GM10248 (cell line): ENCODE results near the gene TAPBP.
"Not testable (repeated sequence)": the region's sequence is repeated elsewhere in the genome, so short reads cannot be mapped to it uniquely, and the experiment has no call there.

Experiments used
- CTCF ChIA-PET: fragments of 300-600 bp; sonication (Branson Sonifier 250); formaldehyde crosslinking; extraction: SDS; loops from one replicate; lab custom pipeline; 2021; ENCODE audit warnings: antibody characterized with exemption; lab: Yijun Ruan, JAX
- POLR2A ChIA-PET: fragments of 350-650 bp; sonication (Branson Sonifier 250); formaldehyde crosslinking; extraction: SDS; loops from one replicate; lab custom pipeline; 2020; ENCODE audit warnings: antibody characterized with exemption; lab: Yijun Ruan, JAX
- DNase-seq: peaks from one replicate; pipeline ENCODE4 v3.0.0; 2012; ENCODE audit errors: extremely low spot score
- TF ChIP-seq, protein P1 (sequence below): IDR thresholded peaks from 2 replicates; pipeline ENCODE4 v1.5.1; 2012; ENCODE audit warnings: mild to moderate bottlenecking, low read depth; ENCODE audit errors: extremely low read depth, missing control alignments, control extremely low read depth

TAPBP gene

DNA sequence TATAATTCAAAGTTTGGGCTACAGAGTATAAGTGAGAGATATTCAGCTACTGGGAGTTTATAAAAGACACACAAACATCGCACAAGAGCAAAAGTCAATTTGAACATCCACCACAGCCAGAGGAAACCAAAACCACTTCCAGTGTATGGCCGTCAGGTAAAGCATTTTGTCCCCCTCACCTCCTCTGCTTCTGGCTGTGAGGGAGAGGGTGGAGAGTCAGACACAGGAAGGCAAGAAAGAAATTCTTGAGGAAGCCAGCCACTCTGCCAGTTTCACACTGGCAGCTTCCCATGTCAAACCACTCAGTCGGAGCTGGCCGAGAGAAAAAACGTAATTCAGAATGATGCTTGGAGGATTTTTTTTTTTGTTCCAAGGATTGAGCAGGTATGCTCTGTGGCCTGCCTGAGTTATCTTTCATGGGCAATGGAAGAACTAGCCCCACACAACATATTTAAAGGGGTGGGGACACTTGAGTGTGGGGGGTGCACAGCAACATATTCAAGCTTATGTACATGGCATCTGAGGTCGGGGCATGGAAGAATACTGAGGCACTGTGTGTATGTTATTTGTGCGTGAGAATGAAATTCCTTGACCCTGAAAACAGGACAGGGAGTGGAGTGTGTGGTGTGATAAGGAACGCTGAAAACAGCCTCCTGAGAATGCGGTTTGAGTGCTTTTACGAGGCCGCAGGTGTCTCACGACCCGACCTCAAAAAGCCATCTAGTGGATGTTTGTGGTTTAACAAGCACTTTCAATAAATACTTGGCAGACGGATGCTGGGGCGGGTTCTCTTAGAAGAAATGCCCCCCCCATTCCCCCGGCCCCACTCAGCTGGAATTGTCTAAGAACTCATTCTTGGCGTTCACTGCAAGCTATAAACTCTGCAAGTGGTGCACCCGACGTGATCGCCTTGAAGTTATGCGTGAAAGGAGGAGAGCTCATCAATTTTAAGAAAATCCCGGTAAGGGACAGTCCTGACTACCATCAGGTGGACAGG is 31.1 kb upstream of the TAPBP start:
- ChIA-PET CTCF (interaction anchor here (0.8 to 3.5 kb wide), 25 partner anchors 9 to 113 kb away, joined by 3 to 20 read pairs (median 3); partner anchors contain the start of genes B3GALT4, RGL2 and ZBTB22), POLR2A (no interaction called here)
- TF ChIP-seq, protein P1, sequence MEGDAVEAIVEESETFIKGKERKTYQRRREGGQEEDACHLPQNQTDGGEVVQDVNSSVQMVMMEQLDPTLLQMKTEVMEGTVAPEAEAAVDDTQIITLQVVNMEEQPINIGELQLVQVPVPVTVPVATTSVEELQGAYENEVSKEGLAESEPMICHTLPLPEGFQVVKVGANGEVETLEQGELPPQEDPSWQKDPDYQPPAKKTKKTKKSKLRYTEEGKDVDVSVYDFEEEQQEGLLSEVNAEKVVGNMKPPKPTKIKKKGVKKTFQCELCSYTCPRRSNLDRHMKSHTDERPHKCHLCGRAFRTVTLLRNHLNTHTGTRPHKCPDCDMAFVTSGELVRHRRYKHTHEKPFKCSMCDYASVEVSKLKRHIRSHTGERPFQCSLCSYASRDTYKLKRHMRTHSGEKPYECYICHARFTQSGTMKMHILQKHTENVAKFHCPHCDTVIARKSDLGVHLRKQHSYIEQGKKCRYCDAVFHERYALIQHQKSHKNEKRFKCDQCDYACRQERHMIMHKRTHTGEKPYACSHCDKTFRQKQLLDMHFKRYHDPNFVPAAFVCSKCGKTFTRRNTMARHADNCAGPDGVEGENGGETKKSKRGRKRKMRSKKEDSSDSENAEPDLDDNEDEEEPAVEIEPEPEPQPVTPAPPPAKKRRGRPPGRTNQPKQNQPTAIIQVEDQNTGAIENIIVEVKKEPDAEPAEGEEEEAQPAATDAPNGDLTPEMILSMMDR = peak; percentile 57
- DNase-seq = peak; percentile 72

DNA sequence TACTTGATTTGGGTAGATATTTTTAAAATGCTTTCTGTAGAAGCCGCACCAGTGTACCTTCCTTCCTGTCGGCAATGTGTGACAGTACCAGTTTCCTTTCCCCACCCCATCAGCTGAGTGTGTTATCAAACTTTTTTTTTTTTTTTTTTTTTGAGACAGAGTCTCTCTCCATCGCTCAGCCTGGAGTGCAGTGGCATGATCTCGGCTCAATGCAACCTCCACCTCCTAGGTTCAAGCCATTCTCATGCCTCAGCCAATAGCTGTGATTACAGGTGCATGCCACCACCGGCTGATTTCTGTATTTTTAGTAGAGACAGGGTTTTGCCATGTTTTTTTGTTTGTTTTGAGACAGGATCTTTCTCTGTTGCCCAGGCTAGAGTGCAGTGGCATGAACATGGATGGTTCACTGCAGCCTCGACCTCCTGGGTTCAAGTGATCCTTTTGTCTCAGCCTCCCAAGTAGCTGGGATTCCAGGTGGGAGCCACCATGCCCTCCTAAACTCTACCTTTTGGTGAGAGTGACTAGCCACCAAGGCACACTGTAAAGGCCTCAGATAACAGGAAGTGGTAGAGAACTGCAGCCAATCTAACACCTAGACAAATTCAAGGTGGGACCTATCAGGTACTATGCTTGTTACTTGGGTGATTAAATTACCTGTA is 30.2 kb upstream of the TAPBP start:
- ChIA-PET POLR2A (no interaction called here), CTCF (interaction anchor here (0.8 to 3.5 kb wide), 17 partner anchors 8 to 73 kb away, joined by 3 to 20 read pairs (median 3); partner anchors contain the start of genes B3GALT4 and ZBTB22)
- peak; percentile 55 for DNase-seq
- TF ChIP-seq, protein P1 = no peak

DNA sequence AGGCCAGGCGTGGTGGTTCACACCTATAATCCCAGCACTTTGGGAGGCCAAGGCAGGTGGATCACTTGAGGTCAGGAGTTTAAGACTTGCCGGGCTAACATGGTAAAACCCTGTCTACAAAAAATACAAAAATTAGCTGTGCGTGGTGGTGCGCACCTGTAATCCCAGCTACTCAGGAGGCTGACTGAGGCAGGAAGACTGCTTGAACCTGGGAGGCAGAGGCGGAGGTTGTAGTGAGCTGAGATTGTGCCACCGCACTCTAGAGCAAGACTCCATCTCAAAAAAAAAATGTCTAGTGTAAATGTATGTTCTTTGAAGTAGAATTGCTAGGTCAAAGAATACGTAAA is 29.7 kb upstream of the TAPBP start:
- ChIA-PET POLR2A (interaction anchor here (0.5 kb wide), 1 partner anchor 1146 kb away, joined by 5 read pairs; no protein-coding TSS in a partner anchor), CTCF (interaction anchor here (0.9 to 3.5 kb wide), 6 partner anchors 8 to 64 kb away, joined by 3 to 20 read pairs (median 8); partner anchors contain the start of gene ZBTB22)
- not testable (repeated sequence) for DNase-seq

GRCh38 chr6:33339193-33339592 is 25.3 kb upstream of the TAPBP start:
- POLR2A ChIA-PET = no interaction called here
- TF ChIP-seq, protein P1 = no peak
- DNase-seq = no peak
- CTCF ChIA-PET = no interaction called here

GRCh38 chr6:33336495-33336894 is 22.6 kb upstream of the TAPBP start:
- TF ChIP-seq, protein P1 = no peak
- no peak for DNase-seq
- ChIA-PET CTCF (interaction anchor here (1.0 to 2.7 kb wide), 2 partner anchors 9 to 38 kb away, joined by 4 to 19 read pairs; no protein-coding TSS in a partner anchor), POLR2A (no interaction called here)

DNA sequence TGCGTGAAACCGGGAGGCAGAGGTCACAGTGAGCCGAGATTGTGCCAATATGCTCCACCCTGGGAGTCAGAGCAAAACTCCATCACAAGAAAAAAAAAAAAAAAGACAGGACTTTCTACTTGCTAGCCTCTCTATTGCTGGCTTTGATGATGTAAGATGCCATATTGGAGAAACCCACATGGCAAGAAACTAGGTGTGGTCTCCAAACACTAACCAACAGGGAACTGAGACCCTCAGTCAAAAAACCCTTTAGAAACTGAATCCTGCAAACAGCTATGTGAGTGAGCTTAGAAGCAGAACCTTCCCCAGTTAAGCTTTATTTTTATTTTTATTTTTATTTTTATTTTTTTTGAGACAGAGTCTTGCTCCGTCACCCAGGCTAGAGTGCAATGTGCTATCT is 22.0 kb upstream of the TAPBP start:
- POLR2A ChIA-PET = no interaction called here
- TF ChIP-seq, protein P1 = no peak
- CTCF ChIA-PET = interaction anchor here (1.0 to 2.7 kb wide), 2 partner anchors 9 to 39 kb away, joined by 4 to 19 read pairs; no protein-coding TSS in a partner anchor
- no peak for DNase-seq
